ENCODE results near the gene LLGL2.

- TF ChIP-seq CTCF (conservative IDR thresholded peaks at IDR 0.05 in 1 of 2, IDR thresholded peaks at IDR 0.05 in 1 of 2; ENCODE audit: low read depth in 1 of 2, low read length in 2 of 2) (no peak), EZH2 (IDR thresholded peaks at IDR 0.05; ENCODE audit: low read length, missing control alignments) (no peak)
Measured at GRCh38 chr17:75611851-75612429, 86.4 kb downstream of the LLGL2 start.
